Measurements from ENCODE around the gene STX8.

- TF ChIP-seq CTCF (IDR thresholded peaks at IDR 0.05) (no peak), ZFX (IDR thresholded peaks at IDR 0.05; ENCODE audit: borderline replicate concordance) (no peak)
Observed at GRCh38 chr17:9488556-9488955, 87.1 kb downstream of the STX8 start.

Data from 22Rv1 (cell line).